HTR-8/SVneo (cell line): ENCODE data around the gene GMEB2.
"Not testable (repeated sequence)": the region's sequence is repeated elsewhere in the genome, so short reads cannot be mapped to it uniquely, and the experiment has no call there.

Experiments used
- DNase-seq: peaks from one replicate; pipeline ENCODE4 v3.0.0; 2011; ENCODE audit warnings: low spot score, mixed read lengths; ENCODE audit not compliant: insufficient read length
- FAIRE-seq: peaks from 2 replicates; lab custom pipeline; 2011; peaks lifted over from hg19 to GRCh38; lab: Jason Lieb, UNC

GMEB2 gene, protein sequence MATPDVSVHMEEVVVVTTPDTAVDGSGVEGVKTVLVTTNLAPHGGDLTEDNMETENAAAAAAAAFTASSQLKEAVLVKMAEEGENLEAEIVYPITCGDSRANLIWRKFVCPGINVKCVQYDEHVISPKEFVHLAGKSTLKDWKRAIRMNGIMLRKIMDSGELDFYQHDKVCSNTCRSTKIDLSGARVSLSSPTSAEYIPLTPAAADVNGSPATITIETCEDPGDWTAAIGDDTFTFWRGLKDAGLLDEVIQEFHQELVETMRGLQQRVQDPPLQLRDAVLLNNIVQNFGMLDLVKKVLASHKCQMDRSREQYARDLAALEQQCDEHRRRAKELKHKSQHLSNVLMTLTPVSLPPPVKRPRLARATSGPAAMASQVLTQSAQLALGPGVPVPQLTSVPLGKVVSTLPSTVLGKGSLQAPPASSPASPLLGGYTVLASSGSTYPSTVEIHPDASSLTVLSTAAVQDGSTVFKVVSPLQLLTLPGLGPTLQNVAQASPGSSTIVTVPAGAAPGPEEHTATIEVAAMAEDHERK

DNA sequence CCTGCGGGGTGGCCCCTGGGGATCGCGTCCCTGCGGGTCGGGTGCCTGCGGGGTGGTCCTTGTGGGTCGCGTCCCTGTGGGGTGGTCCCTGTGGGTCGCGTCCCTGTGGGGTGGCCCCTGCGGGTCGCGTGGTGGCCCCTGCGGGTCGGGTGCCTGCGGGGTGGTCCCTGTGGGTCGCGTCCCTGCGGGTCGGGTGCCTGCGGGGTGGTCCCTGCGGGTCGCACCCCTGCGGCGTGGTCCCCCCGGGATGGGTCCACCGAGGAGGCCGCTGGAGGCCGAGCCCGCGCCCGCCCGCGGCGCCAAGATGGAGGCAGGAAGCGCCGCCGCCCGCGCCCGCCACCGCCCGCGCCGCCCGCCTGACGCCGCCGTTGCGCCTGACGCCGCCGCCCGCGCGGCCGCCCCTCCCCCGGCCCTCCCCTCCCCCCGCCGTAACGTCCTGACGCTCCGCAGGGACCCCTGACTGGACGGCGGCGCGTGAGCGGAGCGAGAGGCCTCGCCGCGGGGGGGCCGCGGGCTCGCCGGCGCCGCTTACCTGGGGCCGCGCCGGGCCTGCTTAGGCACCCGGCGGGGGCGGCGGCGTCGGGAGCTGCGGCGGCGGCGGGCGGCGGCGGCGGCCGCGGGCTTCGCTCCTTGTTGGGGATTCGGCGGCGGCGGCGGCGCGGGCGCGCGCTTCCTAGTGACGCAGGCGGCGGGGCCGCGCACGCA lies at the start of gene GMEB2:
GMEB2 (minus strand) TSS at position 678 of the 705 bp plus-strand sequence. CDS start 7,704 bp downstream, outside the sequence.
- peak; percentile 72 for FAIRE-seq

DNA sequence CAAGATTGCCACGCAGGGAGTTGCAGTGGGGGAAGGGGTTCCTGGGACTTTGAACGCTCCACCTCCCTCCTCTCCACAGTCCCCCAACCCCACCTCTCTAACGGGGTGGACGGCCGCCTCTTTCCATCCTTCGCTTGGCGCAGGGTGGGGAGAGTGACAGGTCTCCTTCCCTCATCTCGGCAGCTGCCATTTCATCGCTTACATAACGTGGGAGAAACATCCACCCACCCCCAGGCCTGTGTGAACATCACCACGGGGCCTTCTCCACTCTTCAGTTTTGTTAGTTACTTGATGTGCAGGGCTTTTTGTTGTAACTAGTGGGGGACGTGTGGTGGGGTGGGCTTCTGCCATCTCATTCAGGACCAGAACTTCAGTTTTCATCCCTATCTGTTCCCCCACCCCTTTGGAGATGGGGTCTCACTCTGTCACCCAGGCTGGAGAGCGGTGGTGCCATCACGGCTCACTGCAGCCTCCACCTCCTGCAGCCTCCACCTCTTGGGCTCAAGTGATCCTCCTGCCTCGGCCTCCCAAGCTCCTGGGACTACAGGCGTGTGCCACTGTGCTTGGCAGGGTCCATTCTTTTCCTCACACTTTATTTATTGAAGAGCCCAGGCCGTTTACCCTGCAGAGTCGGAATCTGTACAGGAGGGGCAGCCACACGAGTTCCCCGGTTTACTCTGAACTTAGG lies 48.9 kb upstream of the GMEB2 start:
- no peak for DNase-seq
- FAIRE-seq, result no peak

More for the DNA sequence above, at the start of gene GMEB2:
- DNase-seq, result peak; percentile 95

DNA sequence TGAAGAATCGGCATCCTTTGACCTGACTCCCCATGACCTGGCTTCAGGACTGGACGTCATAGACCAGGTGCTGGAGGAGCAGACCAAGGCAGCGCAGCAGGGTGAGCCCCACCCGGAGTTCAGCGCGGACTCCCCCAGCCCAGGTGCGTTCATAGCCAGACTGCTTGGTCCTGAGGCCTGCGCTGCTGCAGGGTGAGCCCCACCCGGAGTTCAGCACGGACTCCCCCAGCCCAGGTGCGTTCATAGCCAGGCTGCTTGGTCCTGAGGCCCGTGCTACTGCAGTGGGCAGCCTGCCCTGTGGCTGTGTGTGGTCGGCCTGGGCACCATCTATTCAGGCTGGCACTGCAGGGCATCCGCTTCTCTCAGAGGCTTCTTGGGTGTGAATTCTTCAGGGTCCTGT lies 47.0 kb upstream of the GMEB2 start:
- DNase-seq, result no peak

DNA sequence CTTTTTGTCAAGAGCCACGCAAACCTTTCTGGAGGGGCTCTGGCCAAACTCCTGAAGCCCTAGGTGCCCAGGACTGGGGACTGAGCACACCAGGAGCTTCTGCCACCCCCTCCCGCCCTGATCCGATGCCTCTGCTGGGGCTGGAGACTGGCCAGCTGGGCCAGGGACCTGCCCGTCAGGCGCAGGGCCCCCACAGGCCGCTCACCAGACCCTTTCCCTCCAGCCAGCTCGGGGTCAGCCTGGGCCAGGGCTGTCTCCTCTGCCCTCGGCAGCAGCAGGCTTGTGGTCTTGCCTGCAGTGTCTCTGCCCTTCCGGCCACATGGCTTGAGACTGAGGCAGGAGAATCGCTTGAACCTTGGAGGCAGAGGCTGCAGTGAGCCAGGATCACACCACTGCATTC lies 45.8 kb upstream of the GMEB2 start:
- FAIRE-seq (peak; percentile 59), DNase-seq (no peak)

More for the DNA sequence above, 47.0 kb upstream of the GMEB2 start:
- peak; percentile 78 for FAIRE-seq

DNA sequence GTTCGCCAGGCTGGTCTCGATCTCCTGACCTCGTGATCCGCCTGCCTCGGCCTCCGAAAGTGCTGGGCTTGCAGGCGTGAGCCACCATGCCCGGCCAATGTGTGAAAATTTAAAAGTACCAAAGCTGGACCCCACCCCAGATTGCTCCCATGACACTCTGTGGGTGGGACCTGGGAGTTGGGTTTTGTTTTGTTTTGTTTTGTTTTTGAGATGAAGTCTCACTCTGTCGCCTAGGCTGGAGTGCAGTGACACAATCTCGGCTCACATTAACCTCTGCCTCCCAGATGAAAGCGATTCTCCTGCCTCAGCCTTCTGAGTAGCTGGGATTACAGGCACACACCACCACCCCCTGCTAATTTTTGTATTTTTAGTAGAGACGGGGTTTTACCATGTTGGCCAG lies 44.8 kb upstream of the GMEB2 start:
- not testable (repeated sequence) for DNase-seq, FAIRE-seq

DNA sequence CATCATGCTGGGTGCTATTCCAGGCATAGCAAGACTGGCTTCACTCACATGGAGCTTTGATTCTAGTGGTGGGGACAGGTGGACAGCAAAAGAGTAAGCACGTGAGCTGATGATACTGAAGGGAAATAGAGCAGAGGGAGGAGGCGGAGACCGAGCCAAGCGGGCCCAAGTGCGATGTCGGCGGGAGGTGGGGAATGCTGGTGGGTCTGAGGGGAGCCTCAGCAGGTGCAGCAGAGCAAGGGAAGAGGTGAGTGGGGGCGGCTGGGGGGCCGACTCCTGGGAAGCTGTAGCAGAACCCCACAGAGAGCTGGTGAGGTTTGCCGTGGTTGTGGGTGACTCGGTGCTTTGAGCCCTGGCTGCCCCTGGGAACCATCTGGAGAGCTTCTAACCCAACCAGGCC lies 41.5 kb upstream of the GMEB2 start:
- FAIRE-seq (no peak), DNase-seq (no peak)

DNA sequence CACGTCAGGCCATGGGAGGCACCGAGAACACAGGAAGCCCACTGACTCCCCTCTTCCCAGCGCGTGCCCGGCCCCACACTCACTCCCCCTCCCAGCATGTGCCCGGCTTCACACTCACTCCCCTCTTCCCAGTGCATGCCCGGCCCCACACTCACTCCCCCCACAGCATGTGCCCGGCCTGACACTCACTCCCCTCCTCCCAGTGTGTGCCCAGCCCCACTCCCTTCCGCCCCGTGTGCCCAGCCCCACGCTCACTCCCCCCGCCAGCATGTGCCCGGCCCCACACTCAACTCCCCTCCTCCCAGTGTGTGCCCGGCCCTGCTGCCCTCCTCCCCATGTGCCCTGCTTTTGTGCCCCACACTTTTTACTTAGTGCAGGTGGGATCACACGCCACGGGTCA lies 41.0 kb upstream of the GMEB2 start:
- FAIRE-seq, result no peak
- no peak for DNase-seq

DNA sequence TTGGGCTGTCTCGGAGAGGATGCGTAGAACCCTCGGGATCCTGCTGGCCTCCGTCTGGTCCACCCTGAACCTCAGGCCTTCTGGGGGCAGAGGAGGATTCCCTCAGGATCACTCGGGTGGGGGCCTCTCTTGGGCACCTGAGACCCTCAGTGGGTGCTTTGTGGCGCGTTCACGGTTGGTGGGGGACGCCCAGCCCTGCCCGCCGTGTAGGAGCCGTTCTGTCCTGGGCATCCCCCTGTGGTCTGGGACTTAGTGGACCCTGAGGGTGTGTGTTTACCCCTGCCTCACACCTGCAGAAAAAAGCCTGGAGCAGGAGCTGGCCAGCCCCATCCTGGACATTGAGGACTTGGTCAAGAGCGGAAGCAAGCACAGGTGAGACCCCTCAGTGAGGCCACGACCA lies 38.8 kb upstream of the GMEB2 start:
- no peak for FAIRE-seq
- no peak for DNase-seq

DNA sequence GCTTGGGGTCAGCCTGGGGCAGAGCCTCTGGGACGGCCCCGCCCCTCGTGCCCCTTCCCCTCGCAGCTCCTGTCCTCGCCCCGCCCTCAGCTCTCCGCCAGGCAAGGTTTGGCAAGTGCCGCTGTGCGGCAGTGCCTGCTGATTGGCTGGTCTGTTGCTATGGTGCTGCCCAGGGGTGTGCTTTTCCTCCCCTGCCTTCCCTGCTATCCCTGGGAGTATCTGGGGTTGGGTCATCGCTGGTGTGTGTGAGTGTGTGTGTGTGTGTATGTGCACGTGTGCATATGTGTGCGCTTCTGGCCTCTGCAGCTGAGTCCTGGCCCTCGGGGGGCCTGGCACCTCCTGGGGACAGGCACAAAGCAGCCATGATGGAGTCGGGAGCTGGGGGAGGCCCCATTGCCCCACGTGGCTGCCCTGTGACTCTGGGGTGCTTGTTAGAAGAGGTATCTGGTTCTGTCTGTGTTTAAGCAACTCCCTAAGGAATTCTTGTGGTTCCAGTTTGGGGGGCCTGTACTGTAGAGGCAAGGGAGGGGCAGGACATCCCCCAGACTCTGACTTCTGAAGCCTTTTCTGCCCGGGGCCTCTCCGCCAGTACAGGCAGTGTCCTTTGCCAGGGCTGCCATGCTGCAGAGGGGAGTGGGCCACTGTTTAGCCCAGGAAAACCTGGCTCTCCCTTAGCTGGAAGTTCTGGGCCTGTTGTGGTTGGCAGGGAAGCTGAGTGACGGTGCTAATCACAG lies 38.1 kb upstream of the GMEB2 start:
- DNase-seq, result no peak
- FAIRE-seq, result peak; percentile 44

DNA sequence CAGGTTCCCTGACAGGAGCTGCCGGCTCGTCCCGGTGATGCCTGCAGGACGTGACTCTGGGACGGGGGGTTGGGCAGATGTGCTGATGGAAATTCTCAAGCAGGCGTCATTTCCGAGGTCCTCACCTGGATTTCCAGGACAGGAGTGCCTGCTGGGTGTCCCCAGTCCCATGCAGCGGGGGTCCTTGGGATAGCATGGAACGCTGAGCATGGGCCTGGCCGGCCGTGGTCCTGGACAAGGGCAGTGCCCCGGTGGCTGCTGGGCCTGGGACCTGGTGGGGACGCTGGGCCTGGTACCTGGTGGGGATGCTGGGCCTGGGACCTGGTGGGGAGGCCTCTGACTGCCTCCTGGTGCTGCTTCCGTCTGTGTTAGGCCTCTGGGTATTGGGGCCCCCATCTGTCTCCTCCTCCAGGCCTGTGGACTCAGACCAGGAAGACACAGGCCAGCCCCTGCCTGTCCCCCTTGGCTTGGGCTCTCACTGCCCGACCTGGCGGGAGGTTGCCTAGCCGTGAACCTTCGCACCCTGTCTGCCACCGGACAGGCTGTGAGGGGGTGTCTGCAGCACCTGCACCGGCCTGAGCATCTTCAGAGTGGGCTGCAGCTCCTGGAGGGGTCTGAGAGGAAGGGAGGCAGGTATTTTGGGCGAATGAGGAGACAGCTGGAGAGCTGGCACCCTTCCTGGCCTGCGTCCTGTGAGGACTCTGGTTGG lies 37.4 kb upstream of the GMEB2 start:
- no peak for DNase-seq
- no peak for FAIRE-seq

DNA sequence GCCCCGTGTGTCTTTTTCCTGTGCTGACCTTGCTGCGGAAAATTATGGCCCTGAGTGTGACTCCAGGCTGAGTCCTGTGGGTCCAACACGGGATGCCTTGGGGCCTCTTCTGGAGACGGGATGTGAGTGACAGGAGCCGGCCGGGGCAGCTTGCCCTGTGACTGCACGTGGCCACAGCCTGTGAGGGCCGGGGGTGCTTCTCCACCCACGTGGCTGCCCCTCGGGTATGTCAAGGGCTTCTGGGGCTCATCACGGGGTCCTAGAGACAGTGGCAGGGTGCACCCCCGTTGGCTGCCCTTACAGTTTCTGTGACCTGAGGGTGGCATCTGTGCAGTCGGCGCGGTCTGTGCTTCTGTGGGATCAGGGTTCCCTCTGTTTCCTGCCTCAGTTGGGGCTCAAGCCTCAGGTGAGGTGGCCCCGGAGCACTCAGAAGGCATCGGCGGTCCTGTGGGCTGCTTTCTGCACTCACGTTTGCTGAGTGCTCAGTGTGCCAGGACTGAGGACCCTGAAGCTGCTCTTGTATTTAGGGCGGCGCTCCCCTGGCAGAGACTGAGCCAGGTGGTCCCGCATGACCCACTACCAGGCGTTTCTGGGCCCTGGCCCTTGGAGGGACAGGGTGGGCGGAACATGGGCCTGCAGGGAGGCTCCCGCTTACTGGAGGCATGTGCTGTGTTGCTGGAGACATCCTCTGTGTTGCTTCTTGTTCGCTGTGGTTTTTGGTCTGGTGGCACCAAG lies 36.6 kb upstream of the GMEB2 start:
- DNase-seq (no peak), FAIRE-seq (no peak)

DNA sequence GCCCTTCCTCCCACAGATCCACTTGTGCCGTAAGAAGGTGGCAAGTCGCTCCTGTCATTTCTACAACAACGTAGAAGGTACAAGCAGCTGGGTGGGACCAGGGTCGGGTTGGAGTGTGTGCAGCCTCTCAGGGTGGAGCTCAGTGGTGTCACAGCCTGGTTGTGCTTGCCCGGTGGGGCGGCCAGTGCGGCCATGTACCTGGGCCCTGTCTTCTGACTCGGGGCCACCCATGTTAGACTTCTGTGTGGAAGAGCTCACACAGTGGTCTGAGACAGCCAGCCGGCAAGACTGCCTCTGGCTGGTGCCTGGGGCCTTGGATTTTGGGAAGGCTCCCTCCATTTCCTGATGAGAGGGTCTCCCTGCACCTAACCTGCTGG lies 35.9 kb upstream of the GMEB2 start:
- no peak for FAIRE-seq
- DNase-seq, result no peak

DNA sequence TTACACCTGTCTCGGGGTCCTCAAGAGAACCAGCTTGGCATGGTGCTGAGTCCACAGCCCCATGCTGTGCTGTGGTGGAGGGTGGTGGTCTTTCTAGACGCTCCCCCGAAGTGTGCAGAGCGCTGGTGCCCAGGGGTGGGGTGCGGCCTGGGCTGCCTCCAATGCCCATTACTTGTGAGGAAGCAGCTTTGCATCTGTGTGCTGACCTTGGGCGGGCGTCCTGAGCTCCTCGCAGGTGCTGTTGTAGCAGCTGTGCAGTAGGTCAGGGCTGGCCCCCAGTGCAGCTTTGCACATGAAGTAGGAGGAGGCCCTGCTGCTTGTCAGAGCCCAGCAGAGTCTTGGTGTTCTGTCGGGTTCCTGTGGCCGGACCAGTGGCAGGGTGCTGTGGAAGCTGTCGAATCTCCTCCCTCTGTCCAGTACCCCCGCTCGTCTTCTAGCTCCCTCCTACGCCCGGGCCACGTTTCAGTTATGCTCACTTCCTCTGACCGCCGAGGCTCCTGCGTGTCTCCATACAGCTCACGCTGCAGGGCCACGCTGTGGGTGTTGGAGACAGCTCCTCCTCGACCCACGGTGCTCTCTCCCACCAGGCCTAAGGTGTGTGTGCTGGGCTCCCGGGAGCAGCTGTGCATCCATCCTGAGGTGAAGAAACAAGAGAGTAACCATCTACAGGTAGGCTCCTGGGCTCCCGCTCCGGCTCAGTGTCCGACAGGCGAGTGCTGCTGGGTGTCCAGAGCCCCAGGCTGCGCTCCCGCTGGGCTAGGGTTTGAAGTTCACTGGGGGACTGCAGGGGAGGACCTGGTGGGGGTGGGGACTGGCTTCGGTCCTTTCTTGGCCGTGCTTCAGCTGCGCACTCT lies 35.3 kb upstream of the GMEB2 start:
- DNase-seq (no peak), FAIRE-seq (no peak)

DNA sequence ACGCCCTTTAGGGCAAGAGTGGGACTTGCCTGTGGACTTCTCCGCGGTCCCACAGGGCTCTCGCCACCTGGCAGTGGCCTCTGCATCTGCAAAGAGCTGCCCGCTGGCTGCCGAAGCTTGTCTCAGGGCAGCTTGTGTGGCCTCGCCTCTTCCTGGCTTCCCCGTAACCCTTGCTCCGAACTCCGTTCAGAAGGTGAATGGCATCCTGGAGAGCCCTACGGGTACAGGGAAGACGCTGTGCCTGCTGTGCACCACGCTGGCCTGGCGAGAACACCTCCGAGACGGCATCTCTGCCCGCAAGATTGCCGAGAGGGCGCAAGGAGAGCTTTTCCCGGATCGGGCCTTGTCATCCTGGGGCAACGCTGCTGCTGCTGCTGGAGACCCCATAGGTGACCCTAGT lies 34.2 kb upstream of the GMEB2 start:
- DNase-seq, result no peak
- FAIRE-seq, result no peak

DNA sequence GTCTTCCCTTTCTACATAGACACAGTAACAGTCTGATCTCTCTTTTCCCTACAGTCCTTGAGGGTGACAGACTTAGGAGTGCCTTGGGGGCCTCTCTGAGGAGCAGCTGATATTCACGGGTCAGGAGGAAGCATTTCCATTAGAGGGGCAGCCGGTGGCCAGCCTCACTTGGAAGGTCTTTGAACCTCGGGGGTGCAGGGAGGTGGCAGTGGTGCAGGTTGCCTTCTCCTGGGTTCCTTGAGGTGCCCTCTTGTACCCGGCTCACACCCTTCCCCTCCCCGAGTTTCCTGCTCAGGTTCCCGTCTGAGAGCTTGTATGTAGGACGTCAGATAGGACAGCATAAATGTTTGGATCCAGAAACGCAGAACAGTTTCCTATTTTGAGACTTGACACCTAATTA lies 33.7 kb upstream of the GMEB2 start:
- DNase-seq, result no peak
- no peak for FAIRE-seq

DNA sequence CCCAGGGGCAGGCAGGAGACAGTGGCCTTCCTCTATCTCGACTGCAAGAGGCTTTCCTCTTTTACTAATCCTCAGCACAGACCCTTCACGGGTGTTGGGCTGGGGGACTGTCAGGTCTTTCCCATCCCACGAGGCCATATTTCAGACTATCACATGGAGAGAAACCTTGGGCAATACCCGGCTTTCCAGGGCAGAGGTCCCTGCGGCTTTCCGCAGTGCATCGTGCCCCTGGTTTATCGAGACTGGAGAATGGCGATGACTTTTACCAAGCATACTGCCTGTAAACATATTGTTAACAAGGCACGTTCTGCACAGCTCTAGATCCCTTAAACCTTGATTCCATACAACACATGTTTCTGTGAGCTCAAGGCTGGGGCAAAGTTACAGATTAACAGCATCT lies 33.3 kb upstream of the GMEB2 start:
- not testable (repeated sequence) for DNase-seq, FAIRE-seq

DNA sequence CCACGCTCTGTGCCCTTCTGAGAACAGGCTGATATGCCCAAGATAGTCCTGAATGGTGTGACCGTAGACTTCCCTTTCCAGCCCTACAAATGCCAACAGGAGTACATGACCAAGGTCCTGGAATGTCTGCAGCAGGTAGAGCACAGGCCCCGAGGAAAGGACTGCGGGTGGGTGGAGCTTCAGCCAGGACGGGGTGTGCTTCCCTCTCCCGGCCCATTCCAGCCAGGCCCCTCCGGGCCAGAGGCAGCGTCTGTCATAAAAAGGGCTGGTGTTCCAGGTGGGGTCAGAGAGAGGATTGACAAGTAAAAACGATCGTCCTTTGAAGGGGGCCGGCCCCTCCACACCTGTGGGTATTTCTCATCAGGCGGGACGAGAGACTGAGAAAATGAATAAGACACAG lies 32.5 kb upstream of the GMEB2 start:
- no peak for DNase-seq
- FAIRE-seq, result peak; percentile 80

DNA sequence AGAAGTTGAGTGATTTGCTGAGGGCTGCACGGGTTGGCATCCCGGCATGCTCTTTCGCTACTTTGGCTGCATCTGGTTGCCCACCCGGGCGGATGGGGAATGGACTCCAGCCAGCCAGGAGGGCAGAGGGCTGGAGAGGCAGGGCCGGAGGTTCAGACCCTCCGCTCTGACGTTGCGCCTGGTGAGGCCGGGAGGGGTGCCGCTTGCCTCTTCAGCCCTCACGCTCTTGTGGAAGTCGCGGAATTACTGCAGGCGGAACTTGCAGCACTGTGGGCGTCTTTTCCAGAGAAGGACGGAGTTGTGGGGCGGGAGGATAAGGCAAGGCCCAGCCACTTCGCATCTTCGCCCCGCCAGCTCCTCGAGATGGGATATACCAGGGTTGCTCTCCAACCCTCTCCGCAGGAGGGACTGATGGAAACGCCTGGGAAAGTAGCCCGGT lies 31.9 kb upstream of the GMEB2 start:
- peak; percentile 9 for FAIRE-seq
- DNase-seq, result no peak
